PC-3 (cell line): ENCODE measurements around the gene C12orf57. TPM values are rescaled to one million over a fixed set of nuclear protein-coding genes. Genes with fewer than 3 reads are reported as not detected.
A peak's percentile ranks its signal among the peaks of the same experiment; 100 is the strongest.

Experiments used
- ATAC-seq: fragments of 200-7000 bp; cut with Tn5 transposase; 2 replicates; pipeline ENCODE4 v1.9.1; 2020; ENCODE audit warnings: mild to moderate bottlenecking, moderate library complexity
- BruUV-seq: library from RNA; stranded (reverse); fragments of 400-500 nt; replicated peaks from 2 replicates; lab custom pipeline; 2021; lab: Mats Ljungman, UMichigan
- CTCF ChIA-PET: fragments of 300-600 bp; sonication (Branson Sonifier 250); formaldehyde crosslinking; loops from one replicate; lab custom pipeline; 2022; ENCODE audit warnings: antibody characterized with exemption; lab: Charles Lee
- POLR2A ChIA-PET: fragments of 300-600 bp; sonication (Branson Sonifier 250); formaldehyde crosslinking; loops from one replicate; lab custom pipeline; 2022; ENCODE audit warnings: antibody characterized with exemption; ENCODE audit not compliant: unreplicated experiment; lab: Charles Lee
- DNase-seq: peaks from one replicate; pipeline ENCODE4 v3.0.0-alpha.2; 2015
- H2AFZ ChIP-seq: fragments of 300-600 bp; sonication (generic); 2 replicates; pipeline ENCODE4 v1.6.0; 2016; ENCODE audit warnings: antibody characterized with exemption, low read length
- H3F3A ChIP-seq: fragments of 300-600 bp; sonication (generic); one replicate; pipeline ENCODE4 v1.6.0; 2017; ENCODE audit warnings: antibody characterized with exemption, low read length, control low read depth, mild to moderate bottlenecking; ENCODE audit not compliant: unreplicated experiment
- H3K27ac ChIP-seq: fragments of 300-600 bp; sonication (generic); 2 replicates; pipeline ENCODE4 v1.5.1; 2016; ENCODE audit warnings: mild to moderate bottlenecking, low read length
- H3K27me3 ChIP-seq: fragments of 300-600 bp; sonication (generic); 2 replicates; pipeline ENCODE4 v1.6.1; 2016; ENCODE audit warnings: low read length, mixed read lengths
- H3K36me3 ChIP-seq: fragments of 300-600 bp; sonication (generic); 2 replicates; pipeline ENCODE4 v1.6.1; 2016; ENCODE audit warnings: low read depth, mixed run types, low read length, mixed read lengths
- H3K4me1 ChIP-seq: fragments of 300-600 bp; sonication (generic); 2 replicates; pipeline ENCODE4 v1.5.1; 2016; ENCODE audit warnings: low read length; ENCODE audit not compliant: insufficient read depth
- H3K4me2 ChIP-seq: fragments of 300-600 bp; sonication (generic); 2 replicates; pipeline ENCODE4 v1.6.0; 2016; ENCODE audit warnings: low read length
- H3K4me3 ChIP-seq: fragments of 300-600 bp; sonication (generic); 2 replicates; pipeline ENCODE4 v1.5.1; 2016; ENCODE audit warnings: mild to moderate bottlenecking, low read length, mixed read lengths
- H3K79me2 ChIP-seq: fragments of 300-600 bp; sonication (generic); 2 replicates; pipeline ENCODE4 v1.6.1; 2017; ENCODE audit warnings: low read length, mixed read lengths
- H3K9ac ChIP-seq: fragments of 300-600 bp; sonication (generic); 2 replicates; pipeline ENCODE4 v1.6.0; 2016; ENCODE audit warnings: mild to moderate bottlenecking, low read length
- H3K9me2 ChIP-seq: fragments of 300-600 bp; sonication (generic); replicated peaks from 2 replicates; pipeline ENCODE4 v1.6.1; 2016; ENCODE audit warnings: mixed run types, low read length, mixed read lengths
- H3K9me3 ChIP-seq: fragments of 300-600 bp; sonication (generic); 2 replicates; pipeline ENCODE4 v1.6.1; 2016; ENCODE audit warnings: low read length, mixed read lengths
- H4K20me1 ChIP-seq: fragments of 300-600 bp; sonication (generic); 2 replicates; pipeline ENCODE4 v1.6.1; 2016; ENCODE audit warnings: low read length, mixed read lengths
- CTCF ChIP-seq: fragments of 300-600 bp; sonication (generic); conservative IDR thresholded peaks from 2 replicates; pipeline ENCODE4 v1.5.1; 2017; ENCODE audit warnings: antibody characterized with exemption, low read depth, mild to moderate bottlenecking, low read length
- EZH2 ChIP-seq: fragments of 300-600 bp; sonication (generic); IDR thresholded peaks from one replicate; pipeline ENCODE4 v1.6.1; 2017; ENCODE audit warnings: antibody characterized with exemption, mild to moderate bottlenecking, low read length; ENCODE audit not compliant: unreplicated experiment
- EZH2phosphoT487 ChIP-seq: fragments of 300-600 bp; sonication (generic); IDR thresholded peaks from 2 replicates; pipeline ENCODE4 v1.6.1; 2018; ENCODE audit warnings: mild to moderate bottlenecking, antibody characterized with exemption, low read length, borderline replicate concordance
- intact Hi-C: fragments of 100-400 bp; cut with micrococcal nuclease; formaldehyde crosslinking; loops from 2 replicates; pipeline ENCODE4 v1.9.0; 2023
- total RNA-seq: library from RNA; depleted of rRNA; stranded (reverse); fragments of >200 nt; gene quantifications from 2 replicates; pipeline ENCODE4 v1.2.3, GENCODE V29; 2014

Gene C12orf57
- total RNA-seq, 1 experiment from 2014 or later: 125 TPM

- ChIA-PET POLR2A (interaction anchor here (0.5 kb wide), 1 partner anchor 14 kb away, joined by 12 read pairs; the partner anchor contains the start of gene C12orf57), CTCF (no interaction called here)
- Histone ChIP-seq H2AFZ (no peak overlapping the region), H3K9me2 (no peaks in the 10 kb centered on the region), H3K9ac (peak overlapping the region; percentile 84), H3K36me3 (peaks cover 4% of the 10 kb centered on the region; the same call in 1 of the 2 replicates), H3K27me3 (no peaks in the 10 kb centered on the region), H3K4me2 (peak overlapping the region; percentile 95), H3K27ac (no peak overlapping the region), H3K4me3 (peak overlapping the region; percentile 93), H3K79me2 (peaks cover 55% of the 10 kb centered on the region), H3K4me1 (peaks cover 39% of the 10 kb centered on the region), H3F3A (no peaks in the 10 kb centered on the region), H3K9me3 (no peaks in the 10 kb centered on the region), H4K20me1 (no peaks in the 10 kb centered on the region; the same call in 1 of the 2 replicates)
- no peak for DNase-seq
- ATAC-seq: no peak
- no TSS peak for BruUV-seq
- intact Hi-C loops: loop anchor here (5.0 kb wide), 1 partner anchor 62 kb away; the partner anchor contains the start of gene TPI1
- TF ChIP-seq EZH2: no peak
- no peak for TF ChIP-seq EZH2phosphoT487
- no peak for TF ChIP-seq CTCF
These were observed 14.1 kb upstream of the C12orf57 start for GRCh38 chr12:6929466-6930452.

GRCh38 chr12:6932766-6933165 is 11.1 kb upstream of the C12orf57 start:
- POLR2A ChIA-PET: no interaction called here

More at GRCh38 chr12:6932766-6933165, 11.1 kb upstream of the C12orf57 start:
- Histone ChIP-seq H3K79me2 (peaks cover 44% of the 10 kb centered on the region), H3K27ac (no peak overlapping the region), H3K4me2 (no peak overlapping the region), H3K9ac (no peak overlapping the region), H3K4me3 (no peak overlapping the region), H2AFZ (no peak overlapping the region), H3F3A (no peaks in the 10 kb centered on the region), H3K4me1 (peaks cover 20% of the 10 kb centered on the region), H3K9me2 (no peaks in the 10 kb centered on the region), H3K36me3 (peaks cover 4% of the 10 kb centered on the region; the same call in 1 of the 2 replicates), H3K9me3 (no peaks in the 10 kb centered on the region), H4K20me1 (no peaks in the 10 kb centered on the region; the same call in 1 of the 2 replicates), H3K27me3 (no peaks in the 10 kb centered on the region)
- no peak for ATAC-seq
- CTCF ChIA-PET: no interaction called here
- TF ChIP-seq EZH2phosphoT487 (no peak), CTCF (no peak), EZH2 (no peak)
- intact Hi-C loops: no loop called here
- no TSS peak for BruUV-seq
- DNase-seq: no peak
